Stimulated activated effector memory CD8-positive, alpha-beta T cell treated with anti-CD3 and anti-CD28 coated beads, Interleukin-12 subunit alpha, Interleukin-12 subunit beta, amount 100 ng/mL, for 72 hours (primary cell): ENCODE measurements around the gene ARHGEF1.

Source experiments
- ATAC-seq: fragments of 150-1000 bp; cut with Tn5 transposase; 2 replicates; pipeline ENCODE4 v1.10.0; 2021
- DNase-seq, 2 donors: peaks; one replicate each; pipeline ENCODE4 v3.0.0; 2021 to 2022; ENCODE audit warnings: low spot score in 2 of 2
- H3K27ac Mint-ChIP-seq: one replicate; pipeline ENCODE4 v1.8.0; 2022; ENCODE audit warnings: mild to moderate bottlenecking, mixed read lengths
- H3K36me3 Mint-ChIP-seq: one replicate; pipeline ENCODE4 v1.8.0; 2022; ENCODE audit warnings: mild to moderate bottlenecking, mixed read lengths
- H3K4me1 Mint-ChIP-seq: one replicate; pipeline ENCODE4 v1.8.0; 2022; ENCODE audit warnings: mixed read lengths
- H3K4me3 Mint-ChIP-seq: one replicate; pipeline ENCODE4 v1.8.0; 2022; ENCODE audit warnings: mild to moderate bottlenecking, mixed read lengths
- H3K9me3 Mint-ChIP-seq: one replicate; pipeline ENCODE4 v1.8.0; 2022; ENCODE audit warnings: mixed read lengths

Gene ARHGEF1

GRCh38 chr19:41882568-41883462 lies at the start of gene ARHGEF1:
Gene ARHGEF1 (plus strand): TSS chr19:41883184. CDS start chr19:41888083, 4,899 bp downstream.
- peaks cover 72% of the 10 kb centered on the region for H3K4me1 Mint-ChIP-seq
- no peaks in the 10 kb centered on the region for H3K9me3 Mint-ChIP-seq
- peaks cover 60% of the 10 kb centered on the region for H3K36me3 Mint-ChIP-seq
- H3K27ac Mint-ChIP-seq = peak within 1 kb of the TSS; percentile 96
- no peak for ATAC-seq
- peak; percentile 37 to 78 for DNase-seq
- H3K4me3 Mint-ChIP-seq = peak within 1 kb of the TSS; percentile 90

- ATAC-seq (no peak), DNase-seq (no peak)
- no peaks in the 10 kb centered on the region for H3K4me1 Mint-ChIP-seq
- H3K4me3 Mint-ChIP-seq = no peak overlapping the region
- H3K36me3 Mint-ChIP-seq = no peaks in the 10 kb centered on the region
- H3K27ac Mint-ChIP-seq = no peak overlapping the region
- H3K9me3 Mint-ChIP-seq = no peaks in the 10 kb centered on the region
These were observed 44.8 kb upstream of the ARHGEF1 start for GRCh38 chr19:41837981-41838708.

GRCh38 chr19:41839211-41839610 lies 43.8 kb upstream of the ARHGEF1 start:
- no peak overlapping the region for H3K27ac Mint-ChIP-seq
- H3K9me3 Mint-ChIP-seq = peaks cover 5% of the 10 kb centered on the region
- H3K36me3 Mint-ChIP-seq = no peaks in the 10 kb centered on the region
- ATAC-seq = no peak
- no peaks in the 10 kb centered on the region for H3K4me1 Mint-ChIP-seq
- H3K4me3 Mint-ChIP-seq = no peak overlapping the region
- no peak for DNase-seq

GRCh38 chr19:41843371-41843770 lies 39.6 kb upstream of the ARHGEF1 start:
- no peak for DNase-seq
- Mint-ChIP-seq H3K27ac (no peak overlapping the region), H3K4me3 (no peak overlapping the region)

GRCh38 chr19:41844601-41845000 lies 38.4 kb upstream of the ARHGEF1 start, which contains the start of gene LYPD4:
Gene LYPD4 (minus strand): TSS chr19:41844683. CDS start chr19:41839285, 5,398 bp downstream.
- no peaks in the 10 kb centered on the region for H3K4me1 Mint-ChIP-seq
- no peaks in the 10 kb centered on the region for H3K36me3 Mint-ChIP-seq
- DNase-seq (no peak), ATAC-seq (no peak)
- no peak within 1 kb of the TSS for H3K27ac Mint-ChIP-seq
- H3K9me3 Mint-ChIP-seq = peaks cover 5% of the 10 kb centered on the region
- H3K4me3 Mint-ChIP-seq = no peak within 1 kb of the TSS

More at GRCh38 chr19:41843371-41843770, 39.6 kb upstream of the ARHGEF1 start:
- no peak for ATAC-seq
- Mint-ChIP-seq H3K36me3 (no peaks in the 10 kb centered on the region), H3K9me3 (peaks cover 5% of the 10 kb centered on the region), H3K4me1 (no peaks in the 10 kb centered on the region)

- ATAC-seq = no peak
- H3K27ac Mint-ChIP-seq = no peak within 1 kb of the TSS
- H3K9me3 Mint-ChIP-seq = peaks cover 5% of the 10 kb centered on the region
These were observed 38.2 kb upstream of the ARHGEF1 start, which contains the start of gene DMRTC2 for GRCh38 chr19:41845001-41845050. Gene DMRTC2 (plus strand): TSS chr19:41845042. CDS start chr19:41847429, 2,387 bp downstream.

GRCh38 chr19:41845051-41845590 lies 37.9 kb upstream of the ARHGEF1 start:
- no peak for DNase-seq
- Mint-ChIP-seq H3K27ac (no peak overlapping the region), H3K9me3 (peaks cover 5% of the 10 kb centered on the region), H3K4me3 (no peak overlapping the region), H3K36me3 (no peaks in the 10 kb centered on the region), H3K4me1 (no peaks in the 10 kb centered on the region)
- ATAC-seq = no peak

More at GRCh38 chr19:41845001-41845050, 38.2 kb upstream of the ARHGEF1 start, which contains the start of gene DMRTC2:
- no peaks in the 10 kb centered on the region for H3K4me1 Mint-ChIP-seq
- no peak within 1 kb of the TSS for H3K4me3 Mint-ChIP-seq
- DNase-seq = no peak
- no peaks in the 10 kb centered on the region for H3K36me3 Mint-ChIP-seq

GRCh38 chr19:41847351-41848105 lies 35.5 kb upstream of the ARHGEF1 start:
- ATAC-seq (no peak), DNase-seq (no peak)
- H3K27ac Mint-ChIP-seq = peak overlapping the region; percentile 44
- no peaks in the 10 kb centered on the region for H3K36me3 Mint-ChIP-seq
- no peaks in the 10 kb centered on the region for H3K4me1 Mint-ChIP-seq
- H3K4me3 Mint-ChIP-seq = no peak overlapping the region
- peaks cover 5% of the 10 kb centered on the region for H3K9me3 Mint-ChIP-seq

GRCh38 chr19:41848666-41849065 lies 34.3 kb upstream of the ARHGEF1 start:
- H3K9me3 Mint-ChIP-seq = peaks cover 5% of the 10 kb centered on the region
- DNase-seq = no peak
- H3K4me1 Mint-ChIP-seq = no peaks in the 10 kb centered on the region
- ATAC-seq = no peak
- no peak overlapping the region for H3K4me3 Mint-ChIP-seq
- no peaks in the 10 kb centered on the region for H3K36me3 Mint-ChIP-seq
- H3K27ac Mint-ChIP-seq = peak overlapping the region; percentile 44

GRCh38 chr19:41849067-41849466 lies 33.9 kb upstream of the ARHGEF1 start:
- Mint-ChIP-seq H3K4me3 (no peak overlapping the region), H3K36me3 (no peaks in the 10 kb centered on the region), H3K9me3 (peaks cover 2% of the 10 kb centered on the region), H3K27ac (peak overlapping the region; percentile 44), H3K4me1 (no peaks in the 10 kb centered on the region)
- ATAC-seq (peak; percentile 42), DNase-seq (no peak)

GRCh38 chr19:41850381-41850780 lies 32.6 kb upstream of the ARHGEF1 start:
- Mint-ChIP-seq H3K9me3 (no peaks in the 10 kb centered on the region), H3K27ac (no peak overlapping the region), H3K36me3 (no peaks in the 10 kb centered on the region)

GRCh38 chr19:41851456-41851855 lies 31.5 kb upstream of the ARHGEF1 start:
- Mint-ChIP-seq H3K4me1 (no peaks in the 10 kb centered on the region), H3K27ac (no peak overlapping the region), H3K9me3 (no peaks in the 10 kb centered on the region), H3K4me3 (no peak overlapping the region), H3K36me3 (no peaks in the 10 kb centered on the region)
- DNase-seq (no peak), ATAC-seq (no peak)

More at GRCh38 chr19:41850381-41850780, 32.6 kb upstream of the ARHGEF1 start:
- DNase-seq = no peak
- H3K4me1 Mint-ChIP-seq = no peaks in the 10 kb centered on the region
- H3K4me3 Mint-ChIP-seq = no peak overlapping the region
- ATAC-seq = no peak

- no peak overlapping the region for H3K27ac Mint-ChIP-seq
- DNase-seq (no peak), ATAC-seq (no peak)
- H3K4me3 Mint-ChIP-seq = no peak overlapping the region
- no peaks in the 10 kb centered on the region for H3K4me1 Mint-ChIP-seq
- H3K9me3 Mint-ChIP-seq = no peaks in the 10 kb centered on the region
- H3K36me3 Mint-ChIP-seq = no peaks in the 10 kb centered on the region
These were observed 29.6 kb upstream of the ARHGEF1 start for GRCh38 chr19:41853344-41853743.

- no peaks in the 10 kb centered on the region for H3K4me1 Mint-ChIP-seq
- no peaks in the 10 kb centered on the region for H3K36me3 Mint-ChIP-seq
- H3K4me3 Mint-ChIP-seq = no peak overlapping the region
- H3K9me3 Mint-ChIP-seq = no peaks in the 10 kb centered on the region
- no peak overlapping the region for H3K27ac Mint-ChIP-seq
- ATAC-seq (no peak), DNase-seq (no peak)
These were observed 29.2 kb upstream of the ARHGEF1 start for GRCh38 chr19:41853768-41854167.

GRCh38 chr19:41859213-41859617 lies 23.8 kb upstream of the ARHGEF1 start:
- no peaks in the 10 kb centered on the region for H3K9me3 Mint-ChIP-seq
- H3K36me3 Mint-ChIP-seq = peaks cover 49% of the 10 kb centered on the region
- ATAC-seq = no peak
- H3K4me1 Mint-ChIP-seq = peaks cover 43% of the 10 kb centered on the region
- no peak for DNase-seq
- H3K4me3 Mint-ChIP-seq = peak overlapping the region; percentile 82
- peak overlapping the region; percentile 95 for H3K27ac Mint-ChIP-seq
